Duodenal mucosa (tissue), 2 donors: ENCODE data around the gene NHLH2.

Source experiments
- H3K27ac ChIP-seq: one replicate; pipeline ENCODE4 v1.7.0; 2013; ENCODE audit warnings: low read depth, low read length
- H3K27me3 ChIP-seq, 2 donors: one replicate each; pipeline ENCODE4 v1.7.0; 2013; ENCODE audit warnings: low read length in 2 of 2, control low read depth in 1 of 2; ENCODE audit not compliant: insufficient read depth in 2 of 2, control insufficient read depth in 1 of 2
- H3K36me3 ChIP-seq, 2 donors: one replicate each; pipeline ENCODE4 v1.7.0; 2013; ENCODE audit warnings: low read length in 2 of 2, control low read depth in 1 of 2; ENCODE audit not compliant: insufficient read depth in 2 of 2, control insufficient read depth in 1 of 2
- H3K4me1 ChIP-seq, 2 donors: one replicate each; pipeline ENCODE4 v1.7.0; 2013; ENCODE audit warnings: low read length in 2 of 2, control low read depth in 1 of 2; ENCODE audit not compliant: insufficient read depth in 2 of 2, control insufficient read depth in 1 of 2
- H3K4me3 ChIP-seq, 2 donors: one replicate each; pipeline ENCODE4 v1.7.0; 2013; ENCODE audit warnings: low read length in 2 of 2, low read depth in 1 of 2
- H3K9ac ChIP-seq, 2 donors: one replicate each; pipeline ENCODE4 v1.7.0; 2013; ENCODE audit warnings: low read length in 2 of 2, low read depth in 1 of 2
- H3K9me3 ChIP-seq, 2 donors: one replicate each; pipeline ENCODE4 v1.7.0; 2013; ENCODE audit warnings: low read length in 2 of 2, control low read depth in 1 of 2; ENCODE audit not compliant: control insufficient read depth in 1 of 2

NHLH2 gene

DNA sequence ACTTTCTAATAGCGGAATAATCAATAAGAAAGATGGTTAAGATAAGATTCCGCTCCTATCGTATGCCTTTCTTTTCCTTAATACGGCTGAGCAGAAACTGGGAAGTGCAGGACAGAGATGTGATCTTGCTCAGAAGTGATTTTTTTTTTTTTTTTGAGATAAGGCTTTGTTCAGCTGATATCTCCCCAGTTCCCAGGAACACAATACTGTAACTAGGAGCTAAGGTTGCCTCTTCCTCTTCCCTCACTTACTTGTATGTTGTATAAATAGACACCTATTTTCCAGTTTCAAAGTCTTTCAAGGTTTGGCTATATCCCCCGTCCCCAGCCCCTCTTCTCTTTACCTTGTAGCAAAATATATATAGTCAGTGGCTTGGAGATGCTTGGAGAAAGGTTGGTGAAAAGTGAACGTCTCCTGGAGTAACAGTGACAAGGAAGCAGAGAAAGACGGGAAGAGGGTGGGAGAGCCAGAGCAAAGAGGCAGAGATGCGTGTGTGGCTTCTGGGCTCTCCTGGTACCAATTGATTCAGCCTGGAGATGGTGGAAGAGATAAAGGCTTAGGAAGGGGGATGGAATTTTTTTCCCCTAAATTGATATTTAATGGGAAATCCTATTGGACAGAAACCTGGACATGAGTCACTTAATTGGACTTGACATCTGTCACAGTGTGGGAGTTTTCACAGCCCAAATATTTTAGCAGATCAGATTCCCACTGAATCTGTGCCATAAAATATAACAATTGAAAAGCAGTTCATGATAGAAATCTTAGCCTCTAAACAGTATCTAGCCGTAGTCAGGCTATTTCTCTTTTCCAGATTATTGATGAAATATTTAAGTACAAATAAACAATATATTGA is at the start of gene NHLH2:
TSS of gene NHLH2 (minus strand) at position 522 of the 856 bp plus-strand sequence. CDS start 2,754 bp downstream, outside the sequence.
- Histone ChIP-seq H3K36me3 (no peaks in the 10 kb centered on the region), H3K9me3 (no peaks in the 10 kb centered on the region), H3K27me3 (peaks cover 71 to 79% of the 10 kb centered on the region in 2 donors), H3K4me1 (peaks cover 10 to 11% of the 10 kb centered on the region in 2 donors), H3K9ac (no peak within 1 kb of the TSS), H3K27ac (no peak within 1 kb of the TSS), H3K4me3 (no peak within 1 kb of the TSS)

GRCh38 chr1:115890580-115890979 is 49.7 kb upstream of the NHLH2 start:
- no peak overlapping the region for H3K9ac ChIP-seq

DNA sequence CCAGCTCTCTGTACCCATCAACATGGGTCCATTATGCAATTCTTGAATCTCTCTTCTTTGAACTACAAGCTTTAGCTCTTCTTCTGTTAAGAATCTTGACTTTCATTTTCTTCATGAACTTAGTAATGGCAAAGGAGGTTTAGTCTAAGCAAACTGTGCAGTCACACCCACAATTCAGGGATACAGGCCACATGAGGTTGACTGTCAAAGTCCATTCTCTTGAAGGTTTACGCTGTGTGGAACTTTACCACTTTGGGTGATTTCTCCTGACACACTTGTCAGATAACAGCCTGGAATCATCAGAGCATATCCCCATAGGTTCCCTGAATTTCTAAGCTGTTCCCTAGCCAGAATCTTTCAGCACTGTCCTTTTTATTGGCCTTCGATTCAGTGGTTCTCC is 48.0 kb upstream of the NHLH2 start:
- no peaks in the 10 kb centered on the region for H3K36me3 ChIP-seq
- no peak overlapping the region for H3K27ac ChIP-seq
- no peaks in the 10 kb centered on the region for H3K27me3 ChIP-seq
- H3K4me3 ChIP-seq: no peak overlapping the region
- no peak overlapping the region for H3K9ac ChIP-seq
- no peaks in the 10 kb centered on the region for H3K9me3 ChIP-seq
- H3K4me1 ChIP-seq: peaks cover 0 to 4% of the 10 kb centered on the region in 2 donors

More at GRCh38 chr1:115890580-115890979, 49.7 kb upstream of the NHLH2 start:
- H3K27me3 ChIP-seq: no peaks in the 10 kb centered on the region
- no peak overlapping the region for H3K4me3 ChIP-seq
- no peak overlapping the region for H3K27ac ChIP-seq
- H3K9me3 ChIP-seq: no peaks in the 10 kb centered on the region
- H3K4me1 ChIP-seq: peaks cover 0 to 4% of the 10 kb centered on the region in 2 donors
- H3K36me3 ChIP-seq: no peaks in the 10 kb centered on the region

GRCh38 chr1:115882913-115883902 is 42.3 kb upstream of the NHLH2 start:
- Histone ChIP-seq H3K36me3 (no peaks in the 10 kb centered on the region), H3K9me3 (no peaks in the 10 kb centered on the region), H3K27me3 (peaks cover 3% of the 10 kb centered on the region in 2 donors), H3K27ac (no peak overlapping the region), H3K4me1 (no peaks in the 10 kb centered on the region), H3K9ac (no peak overlapping the region), H3K4me3 (no peak overlapping the region)

DNA sequence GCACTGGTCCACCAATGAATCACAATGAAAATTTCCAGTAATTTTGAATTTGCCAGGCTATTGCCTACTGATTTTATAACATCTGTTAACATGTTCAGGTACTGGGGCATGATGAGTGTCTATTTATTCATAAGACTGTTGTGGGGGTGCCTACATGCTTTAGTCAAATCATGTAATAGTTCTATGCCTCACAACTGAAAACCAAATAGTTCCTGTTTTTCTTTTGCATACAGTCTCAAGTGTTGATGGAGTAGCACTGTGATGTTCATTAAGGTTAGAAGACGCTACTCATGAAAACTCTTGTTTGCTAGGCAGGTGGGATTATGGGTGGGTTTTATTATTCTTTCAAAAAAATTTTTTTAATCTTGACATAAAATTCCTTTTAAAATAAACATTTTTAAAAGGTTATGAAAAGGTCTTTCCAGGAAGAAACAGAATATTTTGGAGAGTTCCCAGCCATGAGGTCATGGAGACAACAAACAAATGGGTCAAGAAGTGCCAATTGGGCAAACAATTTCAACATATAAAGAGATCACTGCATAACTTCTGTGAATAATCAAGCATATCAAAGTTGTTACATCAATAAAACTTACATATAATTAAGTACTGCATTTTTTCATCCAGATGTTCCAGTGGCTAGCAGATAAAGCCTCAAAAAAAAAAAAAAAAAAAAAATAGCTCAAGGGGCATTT is 40.2 kb upstream of the NHLH2 start:
- Histone ChIP-seq H3K36me3 (no peaks in the 10 kb centered on the region), H3K9me3 (no peaks in the 10 kb centered on the region), H3K4me1 (no peaks in the 10 kb centered on the region), H3K27me3 (peaks cover 3% of the 10 kb centered on the region in 2 donors), H3K27ac (no peak overlapping the region), H3K4me3 (no peak overlapping the region), H3K9ac (no peak overlapping the region)

- Histone ChIP-seq H3K36me3 (no peaks in the 10 kb centered on the region), H3K9ac (no peak overlapping the region), H3K27ac (no peak overlapping the region), H3K9me3 (no peaks in the 10 kb centered on the region), H3K4me1 (no peaks in the 10 kb centered on the region), H3K4me3 (no peak overlapping the region), H3K27me3 (peaks cover 3% of the 10 kb centered on the region in 2 donors)
Measured at GRCh38 chr1:115879977-115880376, 39.1 kb upstream of the NHLH2 start.

DNA sequence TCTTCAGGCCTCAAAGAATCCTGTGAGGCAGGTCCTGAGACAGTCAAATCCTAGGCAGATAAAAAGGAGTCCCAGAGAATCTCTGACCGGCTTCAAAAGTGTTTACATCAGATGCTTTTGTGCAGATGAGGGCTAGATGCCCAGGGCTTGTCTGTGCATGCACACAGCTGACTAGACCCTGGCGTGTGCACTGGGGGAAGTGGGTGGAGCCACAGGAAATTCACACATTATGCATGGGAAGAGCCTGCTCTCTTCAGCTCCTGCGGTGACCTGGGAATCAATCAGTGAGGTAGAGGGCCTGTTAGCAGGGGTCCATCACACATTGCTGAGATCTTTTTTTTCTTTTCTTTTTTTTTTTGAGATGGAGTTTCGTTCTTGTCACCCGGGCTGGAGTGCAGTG is 36.6 kb upstream of the NHLH2 start:
- H3K9me3 ChIP-seq: no peaks in the 10 kb centered on the region
- no peaks in the 10 kb centered on the region for H3K36me3 ChIP-seq
- peaks cover 3 to 6% of the 10 kb centered on the region in 2 donors for H3K27me3 ChIP-seq
- no peak overlapping the region for H3K27ac ChIP-seq
- no peaks in the 10 kb centered on the region for H3K4me1 ChIP-seq
- no peak overlapping the region for H3K9ac ChIP-seq
- H3K4me3 ChIP-seq: no peak overlapping the region

GRCh38 chr1:115874904-115875303 is 34.0 kb upstream of the NHLH2 start:
- no peaks in the 10 kb centered on the region for H3K9me3 ChIP-seq
- H3K9ac ChIP-seq: no peak overlapping the region
- no peak overlapping the region for H3K4me3 ChIP-seq
- H3K36me3 ChIP-seq: no peaks in the 10 kb centered on the region
- peaks cover 3% of the 10 kb centered on the region in 2 donors for H3K27me3 ChIP-seq
- H3K27ac ChIP-seq: no peak overlapping the region
- H3K4me1 ChIP-seq: no peaks in the 10 kb centered on the region

DNA sequence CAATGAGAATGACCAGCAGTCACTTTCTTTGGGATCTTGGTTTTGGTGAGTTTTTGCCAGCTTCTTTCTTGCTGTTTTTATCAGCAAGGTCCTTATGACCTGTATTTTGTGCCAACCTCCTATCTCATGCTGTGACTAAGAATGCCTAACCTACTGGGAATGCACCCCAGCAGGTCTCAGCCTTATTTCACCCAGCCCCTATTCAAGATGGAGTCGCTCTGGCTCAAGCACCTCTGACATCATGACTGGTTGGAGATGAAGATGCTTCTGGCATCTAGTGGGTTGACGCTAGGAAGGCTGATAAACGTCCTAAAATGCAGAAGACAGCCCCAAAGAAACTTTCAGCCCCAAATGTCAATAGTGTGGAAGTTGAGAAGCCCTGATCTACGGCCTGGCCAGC is 33.6 kb upstream of the NHLH2 start:
- H3K9me3 ChIP-seq: no peaks in the 10 kb centered on the region
- H3K9ac ChIP-seq: no peak overlapping the region
- H3K4me1 ChIP-seq: no peaks in the 10 kb centered on the region
- no peaks in the 10 kb centered on the region for H3K36me3 ChIP-seq
- peaks cover 3% of the 10 kb centered on the region in 2 donors for H3K27me3 ChIP-seq
- no peak overlapping the region for H3K4me3 ChIP-seq
- no peak overlapping the region for H3K27ac ChIP-seq
